Measurements from ENCODE around the gene SPATA20. TPM values are rescaled to one million over a fixed set of nuclear protein-coding genes. Genes with fewer than 3 reads are reported as not detected.

SPATA20 gene
- total and polyA plus RNA-seq, 2 of the 4 experiments (the other 2 are of a cell fraction), result 17.0 to 35.0 TPM

- Histone ChIP-seq H3K9me3 (ENCODE audit: control insufficient read depth, insufficient read depth, low read length) (no peaks in the 10 kb centered on the region), H4K5ac (ENCODE audit: low read depth, low read length) (no peak overlapping the region), H3K23ac (ENCODE audit: low read depth, low read length) (no peak overlapping the region), H4K20me1 (ENCODE audit: insufficient read depth, low read length) (no peaks in the 10 kb centered on the region), H2AK5ac (ENCODE audit: low read depth, low read length) (no peak overlapping the region), H3K4me2 (ENCODE audit: low read depth, low read length) (no peak overlapping the region), H3K18ac (ENCODE audit: low read depth, low read length) (no peak overlapping the region), H3K9me1 (ENCODE audit: insufficient read depth, low read length) (no peaks in the 10 kb centered on the region), H3K27me3 (ENCODE audit: control insufficient read depth, insufficient read depth, low read length) (peaks cover 18% of the 10 kb centered on the region), H2BK5ac (ENCODE audit: low read depth, low read length, poor library complexity, severe bottlenecking) (no peak overlapping the region), H3K27ac (ENCODE audit: insufficient read depth, low read length) (no peak overlapping the region), H2BK120ac (ENCODE audit: low read depth, low read length) (no peak overlapping the region), H2BK20ac (ENCODE audit: low read depth, low read length) (no peak overlapping the region), H3K4me3 (ENCODE audit: insufficient read depth, low read depth, low read length) (no peak overlapping the region), H3K9ac (ENCODE audit: low read depth, low read length) (no peak overlapping the region), H2BK15ac (ENCODE audit: low read depth, low read length) (no peak overlapping the region), H4K8ac (ENCODE audit: low read depth in 2 of 2, low read length in 2 of 2) (no peak overlapping the region), H3K4me1 (ENCODE audit: control insufficient read depth, insufficient read depth, low read length) (peaks cover 2% of the 10 kb centered on the region), H2AK9ac (replicated peaks; ENCODE audit: low read depth, low read length, poor library complexity) (no peak overlapping the region), H4K91ac (ENCODE audit: insufficient read depth, low read depth, low read length) (no peak overlapping the region), H3K14ac (replicated peaks; ENCODE audit: low read depth, low read length) (no peak overlapping the region), H2AFZ (replicated peaks; ENCODE audit: low read length, poor library complexity) (no peak overlapping the region), H3K36me3 (ENCODE audit: control insufficient read depth, insufficient read depth, low read length) (no peaks in the 10 kb centered on the region), H3K4ac (ENCODE audit: low read depth, low read length) (no peak overlapping the region), H3K56ac (ENCODE audit: extremely low read depth, insufficient read depth, low read length) (no peak overlapping the region), H3K79me1 (ENCODE audit: low read depth in 1 of 2, low read length in 2 of 2) (no peaks in the 10 kb centered on the region)
- ChIA-PET POLR2A (ENCODE audit: unreplicated experiment) (no interaction called here), CTCF (no interaction called here)
- TF ChIP-seq CTCF (conservative IDR thresholded peaks at IDR 0.05; ENCODE audit: low read depth, low read length) (no peak), RAD21 (IDR thresholded peaks at IDR 0.05; ENCODE audit: low read length) (no peak), CHD1 (IDR thresholded peaks at IDR 0.05; ENCODE audit: low read depth, low read length) (no peak), FOS (IDR thresholded peaks at IDR 0.05; ENCODE audit: low read depth, low read length) (no peak), CEBPB (IDR thresholded peaks at IDR 0.05; ENCODE audit: low read depth, low read length) (no peak), POLR2A (IDR thresholded peaks at IDR 0.05; ENCODE audit: low read depth, low read length) (no peak), MXI1 (IDR thresholded peaks at IDR 0.05; ENCODE audit: borderline replicate concordance, low read depth, low read length) (no peak), USF2 (IDR thresholded peaks at IDR 0.05; ENCODE audit: low read depth, low read length) (no peak)
- TF ChIP-seq, protein P1, sequence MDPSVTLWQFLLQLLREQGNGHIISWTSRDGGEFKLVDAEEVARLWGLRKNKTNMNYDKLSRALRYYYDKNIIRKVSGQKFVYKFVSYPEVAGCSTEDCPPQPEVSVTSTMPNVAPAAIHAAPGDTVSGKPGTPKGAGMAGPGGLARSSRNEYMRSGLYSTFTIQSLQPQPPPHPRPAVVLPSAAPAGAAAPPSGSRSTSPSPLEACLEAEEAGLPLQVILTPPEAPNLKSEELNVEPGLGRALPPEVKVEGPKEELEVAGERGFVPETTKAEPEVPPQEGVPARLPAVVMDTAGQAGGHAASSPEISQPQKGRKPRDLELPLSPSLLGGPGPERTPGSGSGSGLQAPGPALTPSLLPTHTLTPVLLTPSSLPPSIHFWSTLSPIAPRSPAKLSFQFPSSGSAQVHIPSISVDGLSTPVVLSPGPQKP (IDR thresholded peaks at IDR 0.05; ENCODE audit: borderline replicate concordance, low read depth, low read length), result no peak
- dilution Hi-C loops (cut with HindIII; ENCODE audit: low sequenced_read_pairs, unreplicated experiment) (no loop called here), intact Hi-C loops (cut with micrococcal nuclease) (no loop called here), in situ Hi-C loops (cut with MboI; ENCODE audit: low sequenced_read_pairs) (no loop called here)
- ATAC-seq (ENCODE audit: low read depth), result no peak
- no CpG with 5 or more reads among the region's 8 CpGs for WGBS, 2 experiments (ENCODE audit: extremely low coverage in 2 of 2, insufficient read length in 1 of 2)
- DNase-seq, result no peak
- BruUV-seq (replicated peaks), result no TSS peak
Observed at GRCh38 chr17:50519141-50519834, 27.7 kb upstream of the SPATA20 start.
